Naive B cell (primary cell): Measurements from ENCODE around the gene DLG3. TPM values are rescaled to one million over a fixed set of nuclear protein-coding genes. Genes with fewer than 3 reads are reported as not detected.
A peak's percentile ranks its signal among the peaks of the same experiment; 100 is the strongest.
"Not testable (repeated sequence)": the region's sequence is repeated elsewhere in the genome, so short reads cannot be mapped to it uniquely, and the experiment has no call there.

Experiments used
- ATAC-seq, 2 donors: fragments of 150-1000 bp; cut with Tn5 transposase; 2 replicates each; pipeline ENCODE4 v1.10.0; 2021; ENCODE audit warnings: low read depth in 2 of 2, mild to moderate bottlenecking in 2 of 2, moderate library complexity in 2 of 2
- DNase-seq: peaks from one replicate; pipeline ENCODE4 v3.0.0; 2022
- H3K27ac Mint-ChIP-seq, 6 donors: one replicate each; pipeline ENCODE4 v1.8.0; 2020 to 2022; ENCODE audit warnings: mild to moderate bottlenecking in 6 of 6, mixed read lengths in 6 of 6, moderate library complexity in 5 of 6, inconsistent platforms in 2 of 6
- H3K27me3 Mint-ChIP-seq, 3 donors: one replicate each; pipeline ENCODE4 v1.8.0; 2021 to 2022; ENCODE audit warnings: mixed read lengths in 3 of 3, mild to moderate bottlenecking in 1 of 3
- H3K36me3 Mint-ChIP-seq, 2 donors: one replicate each; pipeline ENCODE4 v1.8.0; 2020 to 2022; ENCODE audit warnings: mixed read lengths in 2 of 2, inconsistent platforms in 1 of 2, mild to moderate bottlenecking in 1 of 2
- H3K4me1 Mint-ChIP-seq, 3 donors: one replicate each; pipeline ENCODE4 v1.8.0; 2020 to 2022; ENCODE audit warnings: mixed read lengths in 3 of 3, inconsistent platforms in 1 of 3, mild to moderate bottlenecking in 1 of 3, moderate library complexity in 1 of 3
- H3K4me3 Mint-ChIP-seq, 8 donors: one replicate each; pipeline ENCODE4 v1.8.0; 2020 to 2022; ENCODE audit warnings: mild to moderate bottlenecking in 8 of 8, mixed read lengths in 8 of 8, moderate library complexity in 8 of 8, inconsistent platforms in 2 of 8
- H3K9me3 Mint-ChIP-seq, 7 donors: one replicate each; pipeline ENCODE4 v1.8.0; 2020 to 2022; ENCODE audit warnings: mixed read lengths in 7 of 7, mild to moderate bottlenecking in 5 of 7, inconsistent platforms in 2 of 7, moderate library complexity in 1 of 7
- polyA plus RNA-seq, 6 donors: library from polyadenylated mRNA; unstranded; fragments of 300-500 nt; fragmentation: Illumina TruSeq; gene quantifications; one replicate each; pipeline ENCODE4 v1.2.3, GENCODE V29; 2021; ENCODE audit warnings: low read depth in 6 of 6

The DLG3 gene
- 1 to 10 TPM; 2.1 to 5.0 (median 3.2) TPM for polyA plus RNA-seq

- DNase-seq = no peak
- peaks cover 35 to 52% (median 44%) of the 10 kb centered on the region in 3 donors for H3K27me3 Mint-ChIP-seq
- peaks cover 0 to 5% (median 3%) of the 10 kb centered on the region in 3 donors for H3K4me1 Mint-ChIP-seq
- H3K4me3 Mint-ChIP-seq = peak within 1 kb of the TSS; percentile 45 to 88 (median 68)
- peak; percentile 38 to 64 for ATAC-seq
- no peaks in the 10 kb centered on the region for H3K36me3 Mint-ChIP-seq
- peak within 1 kb of the TSS in 1 of 6 donors; percentile 72 for H3K27ac Mint-ChIP-seq
- peaks cover 0 to 7% (median 0%) of the 10 kb centered on the region in 7 donors for H3K9me3 Mint-ChIP-seq
Observed at GRCh38 chrX:70444326-70444945, at the start of gene DLG3. Gene DLG3 (plus strand): TSS chrX:70444835. CDS start chrX:70445202, 367 bp downstream.

GRCh38 chrX:70398899-70399298, 45.7 kb upstream of the DLG3 start:
- H3K4me3 Mint-ChIP-seq = peak overlapping the region in 2 of 8 donors; percentile 0 to 20

GRCh38 chrX:70400181-70400580, 44.5 kb upstream of the DLG3 start:
- H3K27me3 Mint-ChIP-seq, H3K27ac Mint-ChIP-seq, H3K4me3 Mint-ChIP-seq, H3K9me3 Mint-ChIP-seq, DNase-seq, H3K36me3 Mint-ChIP-seq, H3K4me1 Mint-ChIP-seq, ATAC-seq: not testable (repeated sequence)

More at GRCh38 chrX:70398899-70399298, 45.7 kb upstream of the DLG3 start:
- peaks cover 0 to 6% (median 2%) of the 10 kb centered on the region in 7 donors for H3K9me3 Mint-ChIP-seq
- H3K36me3 Mint-ChIP-seq = no peaks in the 10 kb centered on the region
- H3K4me1 Mint-ChIP-seq = no peaks in the 10 kb centered on the region
- no peaks in the 10 kb centered on the region for H3K27me3 Mint-ChIP-seq
- peak overlapping the region; percentile 12 to 82 (median 56) for H3K27ac Mint-ChIP-seq
- DNase-seq (no peak), ATAC-seq (peak; percentile 52 to 77)

- Mint-ChIP-seq H3K9me3 (no peaks in the 10 kb centered on the region), H3K27ac (no peak overlapping the region)
- no peak for ATAC-seq
Observed at GRCh38 chrX:70402721-70403120, 41.9 kb upstream of the DLG3 start.

GRCh38 chrX:70405003-70405402, 39.6 kb upstream of the DLG3 start:
- H3K36me3 Mint-ChIP-seq = no peaks in the 10 kb centered on the region
- H3K4me1 Mint-ChIP-seq = no peaks in the 10 kb centered on the region
- ATAC-seq = no peak
- no peak overlapping the region for H3K27ac Mint-ChIP-seq
- no peaks in the 10 kb centered on the region for H3K27me3 Mint-ChIP-seq
- H3K9me3 Mint-ChIP-seq = no peaks in the 10 kb centered on the region
- no peak for DNase-seq
- H3K4me3 Mint-ChIP-seq = no peak overlapping the region

More at GRCh38 chrX:70402721-70403120, 41.9 kb upstream of the DLG3 start:
- no peak for DNase-seq
- Mint-ChIP-seq H3K4me1 (no peaks in the 10 kb centered on the region), H3K36me3 (no peaks in the 10 kb centered on the region), H3K4me3 (no peak overlapping the region), H3K27me3 (no peaks in the 10 kb centered on the region)

- Mint-ChIP-seq H3K4me1 (no peaks in the 10 kb centered on the region), H3K36me3 (no peaks in the 10 kb centered on the region), H3K4me3 (no peak overlapping the region), H3K27ac (no peak overlapping the region), H3K9me3 (no peaks in the 10 kb centered on the region), H3K27me3 (no peaks in the 10 kb centered on the region)
- ATAC-seq (no peak), DNase-seq (no peak)
Observed at GRCh38 chrX:70410921-70411320, 33.7 kb upstream of the DLG3 start.

- DNase-seq (no peak), ATAC-seq (no peak)
- no peaks in the 10 kb centered on the region for H3K9me3 Mint-ChIP-seq
- H3K4me1 Mint-ChIP-seq = no peaks in the 10 kb centered on the region
- H3K4me3 Mint-ChIP-seq = no peak overlapping the region
- H3K27me3 Mint-ChIP-seq = no peaks in the 10 kb centered on the region
- no peaks in the 10 kb centered on the region for H3K36me3 Mint-ChIP-seq
- no peak overlapping the region for H3K27ac Mint-ChIP-seq
Observed at GRCh38 chrX:70411475-70411874, 33.2 kb upstream of the DLG3 start.

- Mint-ChIP-seq H3K9me3 (peaks cover 0 to 1% (median 0%) of the 10 kb centered on the region in 7 donors), H3K36me3 (no peaks in the 10 kb centered on the region), H3K27me3 (peaks cover 0 to 23% (median 8%) of the 10 kb centered on the region in 3 donors), H3K4me3 (no peak overlapping the region), H3K27ac (peak overlapping the region in 1 of 6 donors; percentile 4), H3K4me1 (no peaks in the 10 kb centered on the region)
- DNase-seq (no peak), ATAC-seq (no peak)
Observed at GRCh38 chrX:70421618-70422017, 23.0 kb upstream of the DLG3 start.

- H3K36me3 Mint-ChIP-seq = no peaks in the 10 kb centered on the region
- H3K4me1 Mint-ChIP-seq = no peaks in the 10 kb centered on the region
- DNase-seq = no peak
- H3K4me3 Mint-ChIP-seq = no peak within 1 kb of the TSS
- H3K27ac Mint-ChIP-seq = no peak within 1 kb of the TSS
- peaks cover 0 to 1% (median 0%) of the 10 kb centered on the region in 7 donors for H3K9me3 Mint-ChIP-seq
- ATAC-seq = no peak
- H3K27me3 Mint-ChIP-seq = peaks cover 0 to 23% (median 8%) of the 10 kb centered on the region in 3 donors
Observed at GRCh38 chrX:70422851-70423341, 21.7 kb upstream of the DLG3 start, which contains the start of gene GDPD2. Gene GDPD2 (plus strand): TSS chrX:70423314. CDS start chrX:70424985, 1,671 bp downstream.

GRCh38 chrX:70423936-70424675, 20.5 kb upstream of the DLG3 start:
- Mint-ChIP-seq H3K36me3 (no peaks in the 10 kb centered on the region), H3K27ac (no peak overlapping the region), H3K27me3 (peaks cover 0 to 28% (median 8%) of the 10 kb centered on the region in 3 donors), H3K9me3 (peaks cover 0 to 1% (median 0%) of the 10 kb centered on the region in 7 donors), H3K4me3 (no peak overlapping the region), H3K4me1 (no peaks in the 10 kb centered on the region)
- DNase-seq = no peak
- no peak for ATAC-seq

GRCh38 chrX:70424801-70425200, 19.8 kb upstream of the DLG3 start:
- DNase-seq = no peak
- no peak for ATAC-seq
- Mint-ChIP-seq H3K27ac (no peak overlapping the region), H3K27me3 (peaks cover 0 to 29% (median 8%) of the 10 kb centered on the region in 3 donors), H3K36me3 (no peaks in the 10 kb centered on the region), H3K4me3 (no peak overlapping the region), H3K9me3 (peaks cover 0 to 1% (median 0%) of the 10 kb centered on the region in 7 donors), H3K4me1 (no peaks in the 10 kb centered on the region)

GRCh38 chrX:70426286-70427278, 18.1 kb upstream of the DLG3 start:
- Mint-ChIP-seq H3K4me3 (no peak overlapping the region), H3K9me3 (peaks cover 0 to 1% (median 0%) of the 10 kb centered on the region in 7 donors), H3K27ac (peak overlapping the region in 1 of 6 donors; percentile 41), H3K4me1 (peaks cover 0 to 5% (median 0%) of the 10 kb centered on the region in 3 donors), H3K27me3 (peaks cover 0 to 29% (median 8%) of the 10 kb centered on the region in 3 donors), H3K36me3 (no peaks in the 10 kb centered on the region)
- DNase-seq (no peak), ATAC-seq (no peak)

GRCh38 chrX:70427365-70427764, 17.3 kb upstream of the DLG3 start:
- H3K27ac Mint-ChIP-seq = peak overlapping the region in 1 of 6 donors; percentile 15
- peaks cover 0 to 1% (median 0%) of the 10 kb centered on the region in 7 donors for H3K9me3 Mint-ChIP-seq
- no peaks in the 10 kb centered on the region for H3K36me3 Mint-ChIP-seq
- H3K27me3 Mint-ChIP-seq = peaks cover 0 to 29% (median 8%) of the 10 kb centered on the region in 3 donors
- H3K4me3 Mint-ChIP-seq = no peak overlapping the region
- ATAC-seq = no peak
- H3K4me1 Mint-ChIP-seq = peaks cover 0 to 5% (median 0%) of the 10 kb centered on the region in 3 donors
- no peak for DNase-seq
